Activated T-helper 1 cell treated with Interleukin-2 at 50 U/mL for 16 hours (primary cell): Measurements from ENCODE around the gene CCDC102A.
"Not testable (repeated sequence)": the region's sequence is repeated elsewhere in the genome, so short reads cannot be mapped to it uniquely, and the experiment has no call there.

Experiments used
- DNase-seq: peaks from one replicate; pipeline ENCODE4 v3.0.0-alpha.2; 2020; ENCODE audit warnings: low read depth

Gene CCDC102A

GRCh38 chr16:57565461-57565860 lies 29.1 kb upstream of the CCDC102A start:
- no peak for DNase-seq

GRCh38 chr16:57564571-57565270 lies 28.4 kb upstream of the CCDC102A start:
- no peak for DNase-seq

GRCh38 chr16:57563761-57564160 lies 27.4 kb upstream of the CCDC102A start:
- no peak for DNase-seq

- DNase-seq, result no peak
These were observed 27.0 kb upstream of the CCDC102A start for GRCh38 chr16:57563487-57563750.

- DNase-seq, result no peak
These were observed 26.5 kb upstream of the CCDC102A start for GRCh38 chr16:57562669-57563486.

GRCh38 chr16:57562066-57562465 lies 25.7 kb upstream of the CCDC102A start:
- DNase-seq, result no peak

GRCh38 chr16:57559072-57559790 lies 22.9 kb upstream of the CCDC102A start:
- DNase-seq, result no peak

- no peak for DNase-seq
These were observed 20.7 kb upstream of the CCDC102A start for GRCh38 chr16:57556941-57557541.

- DNase-seq, result no peak
These were observed 19.5 kb upstream of the CCDC102A start for GRCh38 chr16:57555831-57556230.

GRCh38 chr16:57551057-57551456 lies 14.7 kb upstream of the CCDC102A start:
- no peak for DNase-seq

- DNase-seq, result no peak
These were observed 13.4 kb upstream of the CCDC102A start for GRCh38 chr16:57549730-57550129.

GRCh38 chr16:57548408-57548807 lies 12.0 kb upstream of the CCDC102A start:
- no peak for DNase-seq

GRCh38 chr16:57547524-57547923 lies 11.2 kb upstream of the CCDC102A start:
- not testable (repeated sequence) for DNase-seq

GRCh38 chr16:57544124-57544653 lies 7.8 kb upstream of the CCDC102A start:
- DNase-seq, result no peak

- DNase-seq, result no peak
These were observed 5.5 kb upstream of the CCDC102A start for GRCh38 chr16:57541754-57542435.

- DNase-seq, result no peak
These were observed 4.8 kb upstream of the CCDC102A start for GRCh38 chr16:57540906-57541753.

GRCh38 chr16:57540387-57540786 lies 4.0 kb upstream of the CCDC102A start:
- DNase-seq, result no peak

GRCh38 chr16:57539072-57539796 lies 2.9 kb upstream of the CCDC102A start:
- DNase-seq, result no peak

- DNase-seq, result no peak
These were observed 1.9 kb upstream of the CCDC102A start for GRCh38 chr16:57538235-57538721.
